Subcutaneous abdominal adipose tissue (tissue), 5 donors: ENCODE results near the gene UBASH3B.
"Not testable (repeated sequence)": the region's sequence is repeated elsewhere in the genome, so short reads cannot be mapped to it uniquely, and the experiment has no call there.

ENCODE experiments used
- H3K27ac ChIP-seq: one replicate; pipeline ENCODE4 v1.7.0; 2013; ENCODE audit warnings: low read depth, mild to moderate bottlenecking, inconsistent platforms, low read length, moderate library complexity
- H3K27me3 ChIP-seq, 5 donors: one replicate each; pipeline ENCODE4 v1.7.0; 2013; ENCODE audit warnings: low read length in 5 of 5, inconsistent platforms in 1 of 5; ENCODE audit not compliant: control insufficient read depth in 5 of 5, insufficient read depth in 4 of 5
- H3K36me3 ChIP-seq, 5 donors: one replicate each; pipeline ENCODE4 v1.7.0; 2013; ENCODE audit warnings: low read length in 5 of 5; ENCODE audit not compliant: control insufficient read depth in 5 of 5, insufficient read depth in 5 of 5
- H3K4me1 ChIP-seq, 5 donors: one replicate each; pipeline ENCODE4 v1.7.0; 2013; ENCODE audit warnings: low read length in 5 of 5, mild to moderate bottlenecking in 3 of 5, moderate library complexity in 1 of 5; ENCODE audit not compliant: control insufficient read depth in 5 of 5, insufficient read depth in 5 of 5
- H3K4me3 ChIP-seq, 5 donors: one replicate each; pipeline ENCODE4 v1.7.0; 2013; ENCODE audit warnings: low read length in 5 of 5, low read depth in 1 of 5
- H3K9ac ChIP-seq, 5 donors: one replicate each; pipeline ENCODE4 v1.7.0; 2013; ENCODE audit warnings: low read length in 5 of 5, mild to moderate bottlenecking in 4 of 5, moderate library complexity in 3 of 5
- H3K9me3 ChIP-seq, 5 donors: one replicate each; pipeline ENCODE4 v1.7.0; 2013; ENCODE audit warnings: low read length in 5 of 5; ENCODE audit not compliant: control insufficient read depth in 5 of 5
- donor health status: healthy.
- donor health status: healthy.
- donor health status: healthy.
- donor health status: healthy.
- donor health status: healthy.

UBASH3B gene

GRCh38 chr11:122829371-122829770 lies 173.8 kb downstream of the UBASH3B start:
- not testable (repeated sequence) for H3K36me3 ChIP-seq, H3K27me3 ChIP-seq, H3K27ac ChIP-seq, H3K9me3 ChIP-seq, H3K9ac ChIP-seq, H3K4me3 ChIP-seq, H3K4me1 ChIP-seq

GRCh38 chr11:122832297-122832696 lies 176.8 kb downstream of the UBASH3B start:
- not testable (repeated sequence) for H3K27me3 ChIP-seq, H3K4me1 ChIP-seq, H3K4me3 ChIP-seq, H3K27ac ChIP-seq, H3K9me3 ChIP-seq, H3K9ac ChIP-seq, H3K36me3 ChIP-seq

DNA sequence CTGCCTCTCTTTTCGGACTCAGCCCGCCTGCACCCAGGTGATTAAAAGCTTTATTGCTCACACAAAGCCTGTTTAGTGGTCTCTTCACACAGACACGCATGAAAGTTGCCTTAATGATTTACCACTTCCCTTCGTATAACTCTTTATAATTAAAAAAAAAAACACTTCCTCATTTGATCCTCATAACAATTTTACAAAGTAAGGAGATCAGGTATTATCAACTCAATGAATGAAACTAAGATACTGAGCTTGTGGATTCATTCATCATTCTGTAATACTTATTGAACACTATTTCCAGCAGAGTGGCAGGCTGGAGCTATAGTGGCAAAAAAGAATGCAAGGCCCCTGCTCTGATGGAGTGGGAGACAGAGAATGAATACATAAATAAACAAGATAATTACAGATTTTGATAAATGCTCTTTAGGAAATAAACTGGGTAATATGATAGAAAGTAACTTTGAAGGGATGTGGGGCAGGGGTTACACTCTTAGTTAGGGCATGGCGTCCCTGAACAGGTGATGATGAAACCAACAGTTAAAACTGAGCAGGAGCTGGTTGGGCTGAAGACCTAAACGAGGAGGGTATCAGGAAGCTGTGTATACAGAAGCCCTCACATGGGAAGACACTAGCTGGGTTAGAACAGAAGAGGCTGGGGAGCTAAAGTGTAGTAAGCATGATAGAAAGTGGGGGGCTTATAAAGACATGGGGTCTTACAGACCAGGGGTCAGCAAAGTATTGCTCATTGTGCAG lies 177.4 kb downstream of the UBASH3B start:
- no peaks in the 10 kb centered on the region for H3K9me3 ChIP-seq
- no peak overlapping the region for H3K4me3 ChIP-seq
- peaks cover 0 to 4% (median 0%) of the 10 kb centered on the region in 5 donors for H3K27me3 ChIP-seq
- H3K9ac ChIP-seq, result no peak overlapping the region
- no peaks in the 10 kb centered on the region for H3K4me1 ChIP-seq
- H3K36me3 ChIP-seq, result no peaks in the 10 kb centered on the region
- no peak overlapping the region for H3K27ac ChIP-seq

DNA sequence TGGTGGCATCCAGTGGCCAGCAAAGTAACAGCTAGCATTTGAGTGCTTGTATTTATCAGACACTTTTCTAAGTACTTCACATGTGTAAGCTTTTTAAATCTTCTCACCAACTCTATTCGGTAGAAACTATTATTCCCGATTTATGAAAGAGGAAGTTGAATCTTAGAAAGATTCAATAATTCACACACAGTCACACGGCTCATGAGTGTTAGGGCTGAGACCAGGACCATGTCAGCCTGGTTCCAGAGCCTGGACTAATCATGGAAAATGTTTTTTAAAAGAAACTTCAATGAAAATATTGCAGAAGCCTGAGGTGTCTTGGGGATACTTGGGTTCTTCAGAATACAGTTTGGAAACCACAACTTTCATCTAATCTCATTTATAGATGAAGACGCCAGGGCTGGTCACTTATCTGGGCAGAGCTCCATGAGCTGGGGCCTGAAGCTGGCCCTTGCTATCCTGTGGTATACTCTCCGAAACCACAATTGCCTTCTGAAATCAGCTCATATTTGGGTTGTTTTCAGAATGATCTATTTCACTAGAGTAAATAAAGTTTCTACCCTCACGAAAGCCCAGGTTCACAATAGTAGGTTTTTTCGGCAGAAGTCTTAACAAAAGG lies 178.4 kb downstream of the UBASH3B start:
- no peak overlapping the region for H3K27ac ChIP-seq
- H3K9me3 ChIP-seq, result no peaks in the 10 kb centered on the region
- H3K4me3 ChIP-seq, result no peak overlapping the region
- no peak overlapping the region for H3K9ac ChIP-seq
- peaks cover 0 to 4% (median 0%) of the 10 kb centered on the region in 5 donors for H3K27me3 ChIP-seq
- no peaks in the 10 kb centered on the region for H3K36me3 ChIP-seq
- H3K4me1 ChIP-seq, result no peaks in the 10 kb centered on the region

DNA sequence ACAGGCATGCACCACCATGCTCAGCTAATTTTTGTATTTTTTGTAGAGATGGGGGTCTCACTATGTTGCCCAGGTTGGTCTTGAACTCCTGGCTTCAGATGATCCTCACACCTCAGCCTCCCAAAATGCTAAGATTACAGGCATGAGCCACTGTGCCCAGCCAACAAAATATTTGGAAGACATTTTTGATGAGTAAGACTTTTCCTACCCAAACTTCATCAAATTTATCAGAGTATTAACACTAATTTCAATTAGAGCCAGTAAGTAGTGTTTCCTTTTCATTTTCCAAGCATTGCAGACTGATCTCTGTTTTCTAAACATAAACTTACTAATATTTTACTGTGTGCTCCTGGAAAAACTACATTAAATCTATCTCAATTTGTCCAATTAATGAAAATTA lies 181.4 kb downstream of the UBASH3B start:
- no peak overlapping the region for H3K27ac ChIP-seq
- H3K36me3 ChIP-seq, result no peaks in the 10 kb centered on the region
- no peaks in the 10 kb centered on the region for H3K9me3 ChIP-seq
- H3K4me3 ChIP-seq, result no peak overlapping the region
- H3K27me3 ChIP-seq, result peaks cover 0 to 4% (median 0%) of the 10 kb centered on the region in 5 donors
- no peak overlapping the region for H3K9ac ChIP-seq
- no peaks in the 10 kb centered on the region for H3K4me1 ChIP-seq

GRCh38 chr11:122837528-122838346 lies 182.2 kb downstream of the UBASH3B start:
- Histone ChIP-seq H3K27ac (no peak overlapping the region), H3K4me1 (no peaks in the 10 kb centered on the region)

GRCh38 chr11:122843281-122844141 lies 188.0 kb downstream of the UBASH3B start:
- Histone ChIP-seq H3K4me1 (no peaks in the 10 kb centered on the region), H3K9me3 (no peaks in the 10 kb centered on the region), H3K9ac (no peak overlapping the region), H3K27me3 (no peaks in the 10 kb centered on the region), H3K4me3 (no peak overlapping the region), H3K36me3 (no peaks in the 10 kb centered on the region), H3K27ac (no peak overlapping the region)

More at GRCh38 chr11:122837528-122838346, 182.2 kb downstream of the UBASH3B start:
- H3K9me3 ChIP-seq, result no peaks in the 10 kb centered on the region
- peaks cover 0 to 4% (median 0%) of the 10 kb centered on the region in 5 donors for H3K27me3 ChIP-seq
- H3K36me3 ChIP-seq, result no peaks in the 10 kb centered on the region
- H3K4me3 ChIP-seq, result no peak overlapping the region
- H3K9ac ChIP-seq, result no peak overlapping the region

DNA sequence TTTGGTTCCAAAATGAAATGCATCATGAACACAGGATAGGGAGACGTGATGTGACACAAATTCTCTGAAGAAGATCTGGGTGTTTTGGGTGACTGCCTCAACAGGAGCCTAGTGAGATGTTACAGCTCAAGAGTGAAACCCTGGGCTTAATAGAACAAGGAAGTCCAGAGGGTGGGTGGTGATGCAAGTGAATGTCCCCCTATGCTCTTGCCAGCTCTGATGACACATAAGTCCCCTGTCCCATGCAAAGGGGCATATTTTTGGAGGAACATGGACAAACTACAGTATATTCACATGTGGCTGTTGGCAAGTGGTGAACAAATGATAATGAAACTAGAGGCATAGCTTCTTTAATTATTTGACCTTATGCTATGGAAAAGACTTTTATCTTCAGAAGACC lies 191.9 kb downstream of the UBASH3B start:
- Histone ChIP-seq H3K4me3 (no peak overlapping the region), H3K27ac (no peak overlapping the region), H3K36me3 (no peaks in the 10 kb centered on the region), H3K9ac (no peak overlapping the region), H3K4me1 (no peaks in the 10 kb centered on the region), H3K27me3 (no peaks in the 10 kb centered on the region), H3K9me3 (no peaks in the 10 kb centered on the region)

DNA sequence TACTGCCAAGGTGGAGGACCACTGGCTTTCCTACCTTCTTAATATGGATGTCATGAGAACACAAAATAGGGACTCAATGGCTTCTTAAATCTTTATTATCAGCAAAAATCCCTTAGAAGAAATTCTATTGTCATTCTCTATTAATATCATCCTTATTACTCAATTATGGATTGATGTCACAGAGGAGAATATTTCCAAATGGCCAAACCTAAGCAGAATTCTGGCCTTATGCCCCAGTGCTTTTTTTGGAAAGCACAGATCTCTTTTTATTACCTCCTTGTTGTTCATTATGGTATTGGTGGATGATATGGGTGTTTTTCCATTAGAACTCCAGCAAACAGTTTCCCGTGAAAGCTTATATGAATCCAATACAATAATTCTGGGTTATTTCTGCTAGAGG lies 192.7 kb downstream of the UBASH3B start:
- H3K9ac ChIP-seq, result no peak overlapping the region
- no peak overlapping the region for H3K27ac ChIP-seq
- H3K4me1 ChIP-seq, result no peaks in the 10 kb centered on the region
- H3K27me3 ChIP-seq, result no peaks in the 10 kb centered on the region
- H3K4me3 ChIP-seq, result no peak overlapping the region
- no peaks in the 10 kb centered on the region for H3K36me3 ChIP-seq
- no peaks in the 10 kb centered on the region for H3K9me3 ChIP-seq
